GM21526 (cell line): ENCODE results near the gene CCDC80.
"Not testable (repeated sequence)": the region's sequence is repeated elsewhere in the genome, so short reads cannot be mapped to it uniquely, and the experiment has no call there.

ENCODE experiments used
- ATAC-seq: cut with Tn5 transposase; IDR thresholded peaks from one replicate; pipeline ENCODE4 v1.9.1; 2021; ENCODE audit warnings: moderate library complexity; ENCODE audit not compliant: unreplicated experiment, low FRiP score

Gene CCDC80

DNA sequence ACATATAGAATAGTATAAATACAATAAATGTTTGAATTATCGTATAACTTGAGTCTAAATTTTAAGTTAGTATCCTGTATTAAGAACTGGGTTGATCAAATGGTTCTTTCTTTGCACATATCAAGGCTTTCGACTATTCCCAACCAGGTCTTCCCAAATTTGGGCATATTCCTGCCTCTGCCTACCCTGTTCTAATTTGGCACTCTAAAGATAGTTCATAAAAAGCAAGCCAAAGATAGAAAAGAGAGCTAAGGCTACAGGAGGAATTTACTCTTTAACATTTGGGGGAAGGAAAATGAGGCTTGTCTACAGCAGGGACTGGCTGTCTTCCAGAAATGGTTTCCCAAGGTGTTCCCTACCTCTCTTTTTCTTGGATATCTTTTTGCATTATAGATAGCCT, 43.0 kb downstream of the CCDC80 start:
- no peak for ATAC-seq

- ATAC-seq = no peak
Observed at GRCh38 chr3:112594856-112595255, 46.1 kb downstream of the CCDC80 start.

DNA sequence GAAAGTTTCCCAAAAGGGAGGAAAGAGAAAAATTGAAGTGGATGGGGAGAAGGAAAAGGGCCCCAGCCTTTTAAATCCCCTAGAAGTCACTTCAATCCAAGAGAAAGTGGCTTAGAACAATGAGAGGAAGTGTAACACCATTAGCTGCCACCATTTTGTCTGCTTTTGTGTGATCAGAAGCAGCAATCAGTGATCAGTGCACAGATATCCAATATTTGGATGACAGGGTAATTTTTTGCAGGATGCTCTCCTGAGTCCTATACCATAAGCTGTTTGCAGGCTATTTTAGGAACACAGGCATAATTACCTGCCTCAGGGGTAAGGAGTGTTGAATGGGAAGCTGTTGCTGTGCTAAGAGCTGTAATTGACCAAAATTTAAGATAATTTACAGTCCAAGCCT, 47.7 kb downstream of the CCDC80 start:
- ATAC-seq = no peak

DNA sequence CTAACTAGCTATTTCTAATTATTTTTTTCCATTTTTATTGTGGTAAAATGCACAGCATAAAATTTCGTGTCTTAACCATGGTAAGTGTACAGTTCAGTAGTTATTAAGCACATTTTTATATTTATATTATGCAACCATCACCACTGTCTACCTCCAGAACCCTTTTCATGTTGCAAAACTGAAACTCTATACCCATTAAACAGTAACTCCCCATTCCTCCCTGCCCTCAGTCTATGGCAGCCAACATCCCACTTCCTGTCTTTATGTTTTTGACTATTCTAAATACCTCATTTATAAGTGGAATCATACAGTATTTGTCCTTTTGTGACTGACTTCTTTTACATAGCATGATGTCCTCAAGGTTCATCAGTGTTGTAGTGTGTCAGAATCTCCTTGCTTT, 53.6 kb downstream of the CCDC80 start:
- no peak for ATAC-seq

GRCh38 chr3:112585782-112586181, 55.2 kb downstream of the CCDC80 start:
- ATAC-seq = no peak

GRCh38 chr3:112583105-112583504, 57.8 kb downstream of the CCDC80 start:
- no peak for ATAC-seq

DNA sequence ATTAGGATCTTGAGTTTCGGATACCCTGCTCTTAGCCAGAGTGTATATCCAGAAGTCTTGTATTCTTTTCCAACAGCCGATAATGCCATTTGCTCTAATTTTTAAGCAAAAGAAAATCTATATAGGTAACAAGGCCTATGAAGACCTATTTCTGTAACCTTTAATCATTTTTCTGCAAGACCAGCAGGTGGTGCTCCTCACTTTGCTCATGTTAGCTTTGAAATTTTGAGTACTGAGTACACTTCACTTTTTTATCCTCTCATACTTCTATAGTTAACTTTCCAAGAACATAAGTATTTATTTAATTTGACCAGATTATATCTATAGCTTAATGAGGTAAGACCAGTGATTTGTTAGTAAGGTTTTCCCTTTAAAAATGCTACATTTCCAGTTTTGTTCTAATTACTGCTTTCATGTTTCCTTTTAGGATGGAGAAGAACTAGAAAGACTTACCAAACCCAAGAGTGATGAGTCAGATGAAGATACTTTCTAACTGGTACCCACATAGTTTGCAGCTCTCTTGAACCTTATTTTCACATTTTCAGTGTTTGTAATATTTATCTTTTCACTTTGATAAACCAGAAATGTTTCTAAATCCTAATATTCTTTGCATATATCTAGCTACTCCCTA, 58.6 kb downstream of the CCDC80 start:
- ATAC-seq = no peak

DNA sequence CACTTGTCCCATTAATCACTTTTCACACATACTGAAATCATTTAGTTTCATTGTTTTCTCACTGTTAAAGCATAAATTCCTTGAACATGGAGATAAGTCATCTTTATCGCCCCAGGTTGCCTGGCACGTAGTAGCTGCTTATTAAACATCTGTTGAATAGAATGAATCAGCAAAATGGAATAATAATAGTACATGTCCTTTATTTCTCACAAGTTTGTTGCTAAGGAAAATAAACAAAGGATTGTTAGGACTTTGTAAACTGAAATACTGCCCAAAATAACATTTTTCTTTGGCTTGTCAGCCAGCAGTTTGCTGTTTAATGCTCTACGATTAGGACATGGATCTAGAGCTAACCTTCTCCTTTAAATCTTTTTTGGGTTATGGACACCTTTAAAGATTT, 61.2 kb downstream of the CCDC80 start:
- no peak for ATAC-seq

DNA sequence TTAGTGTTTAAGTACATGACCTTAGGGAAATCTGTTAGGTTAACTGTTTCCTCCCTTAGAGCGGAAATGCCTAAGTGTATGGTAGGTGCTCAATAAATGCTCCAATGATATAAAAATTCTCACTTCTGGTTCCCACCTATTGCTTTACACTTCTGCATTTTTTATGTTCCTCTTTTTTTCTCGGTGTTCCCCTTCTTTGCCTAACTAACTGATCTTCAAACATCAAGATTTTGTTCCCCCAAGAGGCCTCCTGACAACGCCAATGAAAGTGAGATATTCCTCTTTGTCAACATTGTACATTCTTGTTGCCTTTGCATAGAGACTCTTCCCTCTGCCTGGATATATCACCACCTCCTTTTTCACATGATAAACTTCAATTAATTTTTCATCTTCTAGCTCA, 61.7 kb downstream of the CCDC80 start:
- no peak for ATAC-seq

GRCh38 chr3:112572701-112573100, 68.2 kb downstream of the CCDC80 start:
- no peak for ATAC-seq

- no peak for ATAC-seq
Observed at GRCh38 chr3:112569265-112569664, 71.7 kb downstream of the CCDC80 start.

DNA sequence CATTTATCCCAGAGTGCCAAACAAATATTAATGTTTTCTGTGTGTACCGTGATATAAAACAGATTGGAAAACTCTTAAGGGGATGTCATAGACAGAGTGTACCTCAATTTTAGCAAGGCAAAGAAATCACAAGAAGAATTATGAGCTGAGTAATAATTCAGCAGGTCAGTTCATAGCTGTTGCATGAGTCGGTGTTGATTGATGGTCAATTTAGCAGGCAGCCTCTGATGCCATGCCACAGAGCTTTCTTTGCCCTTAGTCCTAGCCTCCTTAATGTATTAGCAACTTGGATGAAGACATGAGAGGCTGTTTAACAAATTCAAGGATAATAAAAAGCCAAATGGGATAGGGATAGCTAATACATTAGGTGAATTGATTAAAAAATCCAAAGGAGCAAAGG, 72.3 kb downstream of the CCDC80 start:
- no peak for ATAC-seq

DNA sequence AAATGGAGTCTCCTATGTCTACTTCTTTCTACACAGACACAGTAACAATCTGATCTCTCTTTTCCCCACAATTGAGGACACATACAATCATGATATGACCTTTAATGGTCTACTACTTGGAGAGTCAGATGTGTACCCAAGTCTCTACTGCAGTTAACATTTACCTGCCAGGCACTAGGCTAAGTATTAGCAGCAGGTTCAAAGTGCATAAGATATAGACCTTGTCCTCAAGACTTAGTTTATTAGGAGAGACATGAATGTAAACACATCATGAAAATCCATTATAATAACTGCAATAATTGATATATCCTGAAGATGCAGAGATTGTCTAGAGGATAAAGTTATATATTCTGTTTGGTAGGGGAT, 76.0 kb downstream of the CCDC80 start:
- ATAC-seq = no peak

- not testable (repeated sequence) for ATAC-seq
Observed at GRCh38 chr3:112564247-112564939, 76.5 kb downstream of the CCDC80 start.

- ATAC-seq = peak; percentile 77
Observed at GRCh38 chr3:112561734-112562529, 79.0 kb downstream of the CCDC80 start, which contains the start of the genes ATG3 and SLC35A5. ATG3 (minus strand) TSS chr3:112561962; CDS start chr3:112561528, 434 bp downstream. SLC35A5 (plus strand) TSS chr3:112562045; CDS start chr3:112563404, 1,359 bp downstream.

- peak; percentile 45 for ATAC-seq
Observed at GRCh38 chr3:112561484-112561733, 79.5 kb downstream of the CCDC80 start.

GRCh38 chr3:112560721-112561483, 80.0 kb downstream of the CCDC80 start:
- ATAC-seq = peak; percentile 24

- no peak for ATAC-seq
Observed at GRCh38 chr3:112560307-112560706, 80.6 kb downstream of the CCDC80 start.

DNA sequence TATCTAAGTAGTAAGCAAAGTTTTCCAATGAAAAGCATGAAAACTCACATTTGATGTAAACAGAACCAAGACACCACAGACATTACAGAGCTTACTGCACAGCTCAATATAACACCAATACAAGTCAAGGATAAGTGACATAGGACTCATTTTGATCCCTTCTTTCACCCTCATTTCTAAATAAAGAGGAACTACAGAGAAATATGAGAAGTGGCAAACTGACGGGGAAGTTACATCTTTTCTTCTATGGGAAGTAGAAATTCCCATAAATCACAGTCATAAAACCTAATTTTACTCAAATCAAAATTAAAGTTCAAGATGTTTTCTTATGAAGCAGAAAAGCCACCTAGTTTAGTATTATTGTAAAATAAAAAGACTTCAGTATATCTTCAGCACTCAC, 83.0 kb downstream of the CCDC80 start:
- ATAC-seq = no peak

GRCh38 chr3:112555535-112556170, 85.3 kb downstream of the CCDC80 start:
- ATAC-seq = no peak

DNA sequence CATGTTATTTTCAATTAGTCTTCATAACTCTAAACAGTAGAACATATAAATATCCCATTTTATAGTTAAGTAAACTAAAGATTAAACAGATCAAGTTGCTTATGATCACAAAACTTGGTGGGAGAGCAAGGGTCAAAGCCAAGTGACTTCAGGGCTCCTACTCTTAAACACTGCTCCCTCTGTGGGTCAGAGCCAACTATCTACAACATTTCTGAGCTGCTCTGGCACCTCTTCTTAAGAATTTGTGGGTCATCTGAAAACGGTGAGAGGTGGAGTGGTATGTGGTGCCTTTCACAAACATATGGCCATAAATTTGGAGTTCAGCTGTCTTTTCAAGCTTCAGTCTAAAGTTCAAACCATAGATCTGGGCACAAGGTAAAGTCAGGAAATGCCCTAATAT, 90.1 kb downstream of the CCDC80 start:
- ATAC-seq = no peak
